HepG2 (cell line): Measurements from ENCODE around the gene TNFRSF6B. TPM values are rescaled to one million over a fixed set of nuclear protein-coding genes. Genes with fewer than 3 reads are reported as not detected.
A peak's percentile ranks its signal among the peaks of the same experiment; 100 is the strongest.

Experiments
- ARID2 ChIP-seq: sonication (generic); formaldehyde crosslinking; IDR thresholded peaks from 2 replicates; pipeline ENCODE4 v1.8.1; 2022; ENCODE audit warnings: mild to moderate bottlenecking, missing genetic modification reagents, borderline replicate concordance
- ARNT2 ChIP-seq: sonication (generic); formaldehyde crosslinking; IDR thresholded peaks from 2 replicates; pipeline ENCODE4 v1.8.0; 2022; ENCODE audit warnings: mild to moderate bottlenecking, low read depth, missing genetic modification reagents, moderate library complexity
- ATF1 ChIP-seq: IDR thresholded peaks from 2 replicates; pipeline ENCODE4 v1.6.1; 2016; ENCODE audit warnings: mild to moderate bottlenecking, control low read depth
- BORCS8-MEF2B ChIP-seq: sonication (generic); formaldehyde crosslinking; IDR thresholded peaks from 2 replicates; pipeline ENCODE4 v1.8.0; 2022; ENCODE audit warnings: mild to moderate bottlenecking, missing genetic modification reagents
- CENPX ChIP-seq: sonication (generic); formaldehyde crosslinking; IDR thresholded peaks from 2 replicates; pipeline ENCODE4 v1.9.0; 2021; ENCODE audit warnings: mild to moderate bottlenecking, missing genetic modification reagents, moderate library complexity
- EZH2 ChIP-seq: conservative IDR thresholded peaks from 2 replicates; pipeline ENCODE4 v1.6.1; 2012; ENCODE audit warnings: mild to moderate bottlenecking, low read depth, low read length, moderate library complexity
- JARID2 ChIP-seq: sonication (generic); formaldehyde crosslinking; IDR thresholded peaks from 2 replicates; pipeline ENCODE4 v1.8.1; 2023; ENCODE audit warnings: missing genetic modification reagents, inconsistent platforms; ENCODE audit not compliant: insufficient replicate concordance
- JUNB ChIP-seq: sonication (generic); formaldehyde crosslinking; IDR thresholded peaks from 2 replicates; pipeline ENCODE4 v1.8.0; 2022; ENCODE audit warnings: missing genetic modification reagents, mild to moderate bottlenecking, borderline replicate concordance
- PHF20 ChIP-seq: sonication (generic); formaldehyde crosslinking; IDR thresholded peaks from 2 replicates; pipeline ENCODE4 v1.5.0; 2020; ENCODE audit warnings: mild to moderate bottlenecking, missing genetic modification reagents
- POLR2A ChIP-seq, 2 experiments: IDR thresholded peaks; 2 replicates each; pipeline ENCODE4 v1.6.1; 2011; ENCODE audit warnings: low read depth in 2 of 2, low read length in 2 of 2, mild to moderate bottlenecking in 1 of 2, moderate library complexity in 1 of 2; ENCODE audit not compliant: insufficient read depth in 1 of 2
- THAP8 ChIP-seq: sonication (generic); formaldehyde crosslinking; IDR thresholded peaks from 2 replicates; pipeline ENCODE4 v1.5.1; 2020; ENCODE audit warnings: missing genetic modification reagents, mild to moderate bottlenecking, borderline replicate concordance
- ZNF207 ChIP-seq: fragments of 450-650 bp; IDR thresholded peaks from 2 replicates; pipeline ENCODE4 v1.6.1; 2016; ENCODE audit warnings: antibody characterized with exemption, borderline replicate concordance
- ZNF30 ChIP-seq: sonication (generic); formaldehyde crosslinking; IDR thresholded peaks from 2 replicates; pipeline ENCODE4 v1.5.0; 2020; ENCODE audit warnings: mild to moderate bottlenecking, missing genetic modification reagents
- ZNF317 ChIP-seq: sonication (generic); formaldehyde crosslinking; IDR thresholded peaks from 2 replicates; pipeline ENCODE4 v1.5.0; 2020; ENCODE audit warnings: mild to moderate bottlenecking, missing genetic modification reagents
- ZNF431 ChIP-seq: sonication (generic); formaldehyde crosslinking; IDR thresholded peaks from 2 replicates; pipeline ENCODE4 v1.9.0; 2022; ENCODE audit warnings: missing genetic modification reagents, low read depth, mild to moderate bottlenecking, borderline replicate concordance
- ZNF597 ChIP-seq: sonication (generic); formaldehyde crosslinking; IDR thresholded peaks from 2 replicates; pipeline ENCODE4 v1.5.0; 2020; ENCODE audit warnings: missing genetic modification reagents
- ZNF652 ChIP-seq: IDR thresholded peaks from 2 replicates; pipeline ENCODE4 v1.6.1; 2016; ENCODE audit warnings: low read depth, borderline replicate concordance
- ZNF777 ChIP-seq: sonication (generic); formaldehyde crosslinking; IDR thresholded peaks from 2 replicates; pipeline ENCODE4 v1.4.0; 2020; ENCODE audit warnings: missing genetic modification reagents
- polyA plus RNA-seq, 8 experiments: library from polyadenylated mRNA; depleted of rRNA in 3 of 8; stranded (reverse) in 7 of 8; unstranded in 1 of 8; fragments of >200 nt; fragmentation: Illumina TruSeq in 4 of 8; extraction: Trizol in 4 of 8; gene quantifications; 2 replicates each; pipeline versions ENCODE4 v1.2.1 to v1.2.3, GENCODE V29; 2011 to 2016; ENCODE audit warnings: low read depth in 4 of 8, missing spikeins in 1 of 8, mixed read lengths in 1 of 8; ENCODE audit not compliant: insufficient read depth in 1 of 8
- total RNA-seq, 5 experiments: library from RNA; depleted of rRNA; stranded (reverse); fragments of >200 nt; fragmentation: Illumina TruSeq; extraction: Trizol; gene quantifications; 2 replicates each; pipeline ENCODE4 v1.2.3, GENCODE V29; 2016; ENCODE audit warnings: low read depth in 1 of 5
- TF ChIP-seq, protein P1 (sequence below): sonication (generic); formaldehyde crosslinking; IDR thresholded peaks from 2 replicates; pipeline ENCODE4 v1.8.0; 2023; ENCODE audit warnings: mild to moderate bottlenecking, missing genetic modification reagents
- TF ChIP-seq, protein P2 (sequence below): sonication (generic); formaldehyde crosslinking; IDR thresholded peaks from 2 replicates; pipeline ENCODE4 v1.4.0; 2020; ENCODE audit warnings: low read depth, mild to moderate bottlenecking, missing genetic modification reagents
- TF ChIP-seq, protein P3 (sequence below), 2 experiments: IDR thresholded peaks; 2 replicates each; pipeline ENCODE4 v1.6.1; 2011 to 2012; ENCODE audit warnings: low read length in 2 of 2, borderline replicate concordance in 1 of 2, low read depth in 1 of 2, mild to moderate bottlenecking in 1 of 2, moderate library complexity in 1 of 2

Gene TNFRSF6B
- total and polyA plus RNA-seq, 2 of the 13 experiments (the other 11 are each of a cell fraction or from before 2014, with no cell fraction given) = 0.24 TPM; not detected in 1

DNA sequence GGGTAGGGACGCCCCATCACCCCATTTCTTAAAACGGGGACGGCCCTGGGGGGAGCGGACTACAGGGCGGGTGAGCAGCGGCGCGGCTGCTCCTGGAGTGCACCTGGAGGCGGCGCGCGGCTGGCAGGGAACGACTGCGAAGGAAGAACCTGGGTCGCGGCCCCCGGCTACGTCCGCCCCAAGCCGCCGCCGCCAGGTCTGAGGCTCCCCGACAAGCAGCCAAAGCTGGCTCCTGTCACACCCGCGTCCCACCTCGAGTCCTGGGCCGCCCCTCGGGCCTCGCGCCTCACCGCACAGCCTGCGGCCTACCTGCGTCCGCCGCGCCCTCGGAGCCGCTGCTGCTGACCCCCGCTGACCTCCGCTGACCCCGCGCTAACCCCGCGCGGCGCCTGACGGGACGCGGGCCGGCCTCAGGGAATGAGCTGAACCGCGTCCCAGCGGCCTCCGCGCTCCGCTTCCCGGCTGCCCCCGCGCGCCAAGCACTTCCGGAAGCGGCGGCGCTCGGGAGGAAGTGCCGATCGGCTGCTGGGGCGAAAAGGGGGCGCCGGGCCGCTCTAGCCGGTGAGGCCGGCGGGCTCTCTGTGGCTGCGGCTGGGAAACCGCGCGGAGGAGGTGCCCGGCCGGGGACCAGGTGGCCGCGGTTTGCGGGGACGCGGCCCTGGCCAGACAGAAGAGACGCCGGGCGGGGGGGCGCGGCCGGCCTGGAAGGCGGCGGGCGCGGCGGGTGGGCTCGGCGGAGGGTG lies 11.3 kb downstream of the TNFRSF6B start, which contains the start of the genes ARFRP1 and ZGPAT (continued):
- no peak for TF ChIP-seq ZNF652 (CRISPR knock-in tag)
- peak; percentile 98; the same call in 1 of the 2 replicates for TF ChIP-seq ZNF597
- TF ChIP-seq CENPX (CRISPR knock-in tag) = no peak
- TF ChIP-seq, protein P1, sequence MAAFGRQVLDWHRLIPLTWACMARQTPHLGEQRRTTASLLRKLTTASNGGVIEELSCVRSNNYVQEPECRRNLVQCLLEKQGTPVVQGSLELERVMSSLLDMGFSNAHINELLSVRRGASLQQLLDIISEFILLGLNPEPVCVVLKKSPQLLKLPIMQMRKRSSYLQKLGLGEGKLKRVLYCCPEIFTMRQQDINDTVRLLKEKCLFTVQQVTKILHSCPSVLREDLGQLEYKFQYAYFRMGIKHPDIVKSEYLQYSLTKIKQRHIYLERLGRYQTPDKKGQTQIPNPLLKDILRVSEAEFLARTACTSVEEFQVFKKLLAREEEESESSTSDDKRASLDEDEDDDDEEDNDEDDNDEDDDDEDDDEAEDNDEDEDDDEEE (CRISPR knock-in tag) = peak; percentile 86
- TF ChIP-seq, protein P2, sequence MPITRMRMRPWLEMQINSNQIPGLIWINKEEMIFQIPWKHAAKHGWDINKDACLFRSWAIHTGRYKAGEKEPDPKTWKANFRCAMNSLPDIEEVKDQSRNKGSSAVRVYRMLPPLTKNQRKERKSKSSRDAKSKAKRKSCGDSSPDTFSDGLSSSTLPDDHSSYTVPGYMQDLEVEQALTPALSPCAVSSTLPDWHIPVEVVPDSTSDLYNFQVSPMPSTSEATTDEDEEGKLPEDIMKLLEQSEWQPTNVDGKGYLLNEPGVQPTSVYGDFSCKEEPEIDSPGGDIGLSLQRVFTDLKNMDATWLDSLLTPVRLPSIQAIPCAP = peak; percentile 42; the same call in 1 of the 2 replicates
- peak; percentile 88 for TF ChIP-seq ZNF777 (CRISPR knock-in tag)
- TF ChIP-seq ARNT2 (CRISPR knock-in tag) = peak; percentile 98
- TF ChIP-seq ZNF317 (CRISPR knock-in tag) = no peak; the same call in 1 of the 2 replicates
- TF ChIP-seq JARID2 (CRISPR knock-in tag) = no peak
- peak; percentile 93; the same call in 1 of the 2 replicates for TF ChIP-seq ZNF30 (CRISPR knock-in tag)
- peak; percentile 99 for TF ChIP-seq PHF20 (CRISPR knock-in tag)
- TF ChIP-seq ZNF431 = peak; percentile 94
- TF ChIP-seq ZNF207 = no peak
- no peak for TF ChIP-seq ATF1
- TF ChIP-seq THAP8 = peak; percentile 97
- TF ChIP-seq, protein P3, sequence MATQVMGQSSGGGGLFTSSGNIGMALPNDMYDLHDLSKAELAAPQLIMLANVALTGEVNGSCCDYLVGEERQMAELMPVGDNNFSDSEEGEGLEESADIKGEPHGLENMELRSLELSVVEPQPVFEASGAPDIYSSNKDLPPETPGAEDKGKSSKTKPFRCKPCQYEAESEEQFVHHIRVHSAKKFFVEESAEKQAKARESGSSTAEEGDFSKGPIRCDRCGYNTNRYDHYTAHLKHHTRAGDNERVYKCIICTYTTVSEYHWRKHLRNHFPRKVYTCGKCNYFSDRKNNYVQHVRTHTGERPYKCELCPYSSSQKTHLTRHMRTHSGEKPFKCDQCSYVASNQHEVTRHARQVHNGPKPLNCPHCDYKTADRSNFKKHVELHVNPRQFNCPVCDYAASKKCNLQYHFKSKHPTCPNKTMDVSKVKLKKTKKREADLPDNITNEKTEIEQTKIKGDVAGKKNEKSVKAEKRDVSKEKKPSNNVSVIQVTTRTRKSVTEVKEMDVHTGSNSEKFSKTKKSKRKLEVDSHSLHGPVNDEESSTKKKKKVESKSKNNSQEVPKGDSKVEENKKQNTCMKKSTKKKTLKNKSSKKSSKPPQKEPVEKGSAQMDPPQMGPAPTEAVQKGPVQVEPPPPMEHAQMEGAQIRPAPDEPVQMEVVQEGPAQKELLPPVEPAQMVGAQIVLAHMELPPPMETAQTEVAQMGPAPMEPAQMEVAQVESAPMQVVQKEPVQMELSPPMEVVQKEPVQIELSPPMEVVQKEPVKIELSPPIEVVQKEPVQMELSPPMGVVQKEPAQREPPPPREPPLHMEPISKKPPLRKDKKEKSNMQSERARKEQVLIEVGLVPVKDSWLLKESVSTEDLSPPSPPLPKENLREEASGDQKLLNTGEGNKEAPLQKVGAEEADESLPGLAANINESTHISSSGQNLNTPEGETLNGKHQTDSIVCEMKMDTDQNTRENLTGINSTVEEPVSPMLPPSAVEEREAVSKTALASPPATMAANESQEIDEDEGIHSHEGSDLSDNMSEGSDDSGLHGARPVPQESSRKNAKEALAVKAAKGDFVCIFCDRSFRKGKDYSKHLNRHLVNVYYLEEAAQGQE (IDR thresholded peaks at IDR 0.05; ENCODE audit: borderline replicate concordance in 1 of 2, low read depth in 1 of 2, low read length in 2 of 2) = 0 out of 4 replicates have a peak, but pooled peaks of 1 of the 2 experiments have one; percentile 53
- no peak for TF ChIP-seq JUNB (CRISPR knock-in tag)
- TF ChIP-seq BORCS8-MEF2B = peak; percentile 95
- TF ChIP-seq ARID2 (CRISPR knock-in tag) = peak; percentile 97
- peak in 1 of 2 experiments; percentile 28; a peak in 1 of 4 replicates for TF ChIP-seq POLR2A (IDR thresholded peaks at IDR 0.05; ENCODE audit: insufficient read depth in 1 of 2, low read depth in 2 of 2, low read length in 2 of 2)
- no peak for TF ChIP-seq EZH2
